K562 (cell line): ENCODE measurements around the gene EIPR1. TPM values are rescaled to one million over a fixed set of nuclear protein-coding genes. Genes with fewer than 3 reads are reported as not detected.

Experiments
- ATAC-seq: fragments of 200-7000 bp; cut with Tn5 transposase; 3 replicates; pipeline ENCODE4 v1.9.1; 2020; ENCODE audit warnings: moderate library complexity
- BruUV-seq: library from RNA; stranded (reverse); fragments of 400-500 nt; replicated peaks from 2 replicates; lab custom pipeline; 2021; lab: Mats Ljungman, UMichigan
- CTCF ChIA-PET: fragments of 300-600 bp; formaldehyde crosslinking; extraction: SDS; loops from one replicate; lab custom pipeline; 2021; ENCODE audit warnings: low intra/inter-chr PET ratio; lab: Yijun Ruan, JAX
- POLR2A ChIA-PET: fragments of 300-600, 350-650 bp; sonication (Branson Sonifier 250); formaldehyde crosslinking; extraction: SDS; loops from one replicate; lab custom pipeline; 2021; ENCODE audit warnings: antibody characterized with exemption, inconsistent platforms; lab: Yijun Ruan, JAX
- DNase-seq, 4 experiments: peaks; one replicate each; pipeline versions ENCODE4 v3.0.0 to v3.0.0-alpha.2; 2011 to 2018; ENCODE audit warnings: low spot score in 3 of 4, mixed read lengths in 3 of 4; ENCODE audit errors: extremely low read depth in 1 of 4
- FAIRE-seq: peaks from 2 replicates; lab custom pipeline; 2011; peaks lifted over from hg19 to GRCh38; lab: Jason Lieb, UNC
- H2AFZ ChIP-seq: 2 replicates; pipeline ENCODE4 v1.6.0; 2011; ENCODE audit warnings: low read depth, low read length, control low read depth, inconsistent platforms
- H3K27ac ChIP-seq: fragments of 200-600 bp; 3 replicates; pipeline ENCODE4 v1.8.0; 2011; ENCODE audit warnings: low read depth, mild to moderate bottlenecking, control low read depth, inconsistent platforms, low read length, moderate library complexity, mixed read lengths; ENCODE audit errors: extremely low read depth
- H3K27me3 ChIP-seq, 2 experiments: fragments of 300-600 bp in 1 of 2; 2 replicates in 1 of 2; 3 replicates in 1 of 2; pipeline versions ENCODE4 v1.6.0 to v1.8.0; 2011; ENCODE audit warnings: inconsistent platforms in 2 of 2, low read length in 2 of 2, mild to moderate bottlenecking in 1 of 2, mixed read lengths in 1 of 2, moderate library complexity in 1 of 2; ENCODE audit not compliant: control insufficient read depth in 2 of 2, insufficient read depth in 2 of 2
- H3K36me3 ChIP-seq: fragments of 300-600 bp; 3 replicates; pipeline ENCODE4 v1.8.0; 2011; ENCODE audit warnings: mild to moderate bottlenecking, low read length, inconsistent platforms; ENCODE audit not compliant: control insufficient read depth, insufficient read depth
- H3K4me1 ChIP-seq, 2 experiments: fragments of 200-600 bp in 1 of 2; replicated peaks in 1 of 2; 2 replicates in 1 of 2; 3 replicates in 1 of 2; pipeline versions ENCODE4 v1.5.1 to v1.8.0; 2011; ENCODE audit warnings: inconsistent platforms in 2 of 2, low read length in 2 of 2, mild to moderate bottlenecking in 1 of 2, mixed read lengths in 1 of 2, moderate library complexity in 1 of 2; ENCODE audit not compliant: control insufficient read depth in 2 of 2, insufficient read depth in 2 of 2
- H3K4me2 ChIP-seq: 2 replicates; pipeline ENCODE4 v1.6.1; 2011; ENCODE audit warnings: low read length, control low read depth, inconsistent platforms, mixed read lengths; ENCODE audit not compliant: insufficient read depth
- H3K4me3 ChIP-seq: fragments of 200-600 bp; sonication (generic), shearing (Covaris generic); 2 replicates; pipeline ENCODE4 v1.5.1; 2016; ENCODE audit warnings: control low read depth, inconsistent platforms
- H3K79me2 ChIP-seq: fragments of 200-600 bp; 3 replicates; pipeline ENCODE4 v1.8.0; 2011; ENCODE audit warnings: low read length, inconsistent platforms; ENCODE audit not compliant: control insufficient read depth, insufficient read depth
- H3K9ac ChIP-seq, 2 experiments: 2 replicates each; pipeline versions ENCODE4 v1.6.0 to v1.6.1; 2011; ENCODE audit warnings: low read depth in 2 of 2, low read length in 2 of 2, control low read depth in 1 of 2, inconsistent platforms in 1 of 2, mild to moderate bottlenecking in 1 of 2, mixed read lengths in 1 of 2; ENCODE audit not compliant: insufficient read depth in 1 of 2
- H3K9me1 ChIP-seq: one replicate; pipeline ENCODE4 v1.6.0; 2011; ENCODE audit warnings: inconsistent platforms, mild to moderate bottlenecking, low read length, moderate library complexity; ENCODE audit not compliant: control insufficient read depth, insufficient read depth
- H3K9me3 ChIP-seq: replicated peaks from 2 replicates; pipeline ENCODE4 v1.5.1; 2011; ENCODE audit warnings: low read depth, low read length, inconsistent platforms; ENCODE audit not compliant: control insufficient read depth, insufficient read depth
- H4K20me1 ChIP-seq: replicated peaks from 2 replicates; pipeline ENCODE4 v1.6.1; 2011; ENCODE audit warnings: low read length, inconsistent platforms, mixed read lengths; ENCODE audit not compliant: control insufficient read depth, insufficient read depth
- CSDE1 ChIP-seq, 2 experiments: fragments of 450-650 bp; IDR thresholded peaks; 2 replicates each; pipeline ENCODE4 v1.6.1; 2016; ENCODE audit warnings: mild to moderate bottlenecking in 1 of 2
- ETV1 ChIP-seq: fragments of 450-650 bp; conservative IDR thresholded peaks from 2 replicates; pipeline ENCODE4 v1.6.1; 2016; ENCODE audit warnings: missing genetic modification characterization, control low read depth, low read depth, missing compliant biosample characterization
- MCM7 ChIP-seq, 2 experiments: fragments of 450-650 bp; IDR thresholded peaks; 2 replicates each; pipeline ENCODE4 v1.6.1; 2016 to 2018
- PPARD ChIP-seq: fragments of 250-450 bp; sonication (Bioruptor Pico); IDR thresholded peaks from 2 replicates; pipeline ENCODE4 v1.8.0; 2022; ENCODE audit warnings: inconsistent platforms, mild to moderate bottlenecking, moderate library complexity
- RB1 ChIP-seq: fragments of 450-650 bp; IDR thresholded peaks from 2 replicates; pipeline ENCODE4 v1.6.1; 2017; ENCODE audit warnings: low read depth, mild to moderate bottlenecking
- RBM22 ChIP-seq: fragments of 200-400 bp; formaldehyde crosslinking; IDR thresholded peaks from 2 replicates; pipeline ENCODE4 v1.6.1; 2018; ENCODE audit warnings: low read length, low read depth; ENCODE audit not compliant: poor library complexity, severe bottlenecking
- RBM34 ChIP-seq: fragments of 200-400 bp; formaldehyde crosslinking; IDR thresholded peaks from 2 replicates; pipeline ENCODE4 v1.6.1; 2018; ENCODE audit warnings: low read length, borderline replicate concordance; ENCODE audit not compliant: insufficient read depth
- RFX1 ChIP-seq: fragments of 450-650 bp; IDR thresholded peaks from 2 replicates; pipeline ENCODE4 v1.6.1; 2016; ENCODE audit warnings: mild to moderate bottlenecking, moderate library complexity
- TRIM24 ChIP-seq, 2 experiments: fragments of 450-650 bp; IDR thresholded peaks; 2 replicates each; pipeline ENCODE4 v1.6.1; 2016
- ZFX ChIP-seq: sonication (generic); formaldehyde crosslinking; IDR thresholded peaks from 2 replicates; pipeline ENCODE4 v1.8.0; 2022; ENCODE audit warnings: mild to moderate bottlenecking, missing genetic modification reagents, moderate library complexity
- ZNF444 ChIP-seq: fragments of 250-450 bp; sonication (Bioruptor Pico); IDR thresholded peaks from 2 replicates; pipeline ENCODE4 v1.4.0; 2020; ENCODE audit warnings: mild to moderate bottlenecking, moderate library complexity
- ZNF589 ChIP-seq: fragments of 200-800 bp; sonication (Bioruptor generic); IDR thresholded peaks from 2 replicates; pipeline ENCODE4 v1.6.1; 2016; ENCODE audit warnings: low read depth, missing genetic modification characterization, missing compliant biosample characterization
- ZNF766 ChIP-seq: fragments of 200-800 bp; sonication (Bioruptor generic); conservative IDR thresholded peaks from 2 replicates; pipeline ENCODE4 v1.6.1; 2016; ENCODE audit warnings: missing genetic modification characterization, missing compliant biosample characterization
- WGBS: fragments of 100-300 bp; shearing (Covaris generic); methylation state at CpG from one replicate; pipeline ENCODE4 v1.1.6; 2016; ENCODE audit warnings: low coverage, mixed read lengths; ENCODE audit not compliant: insufficient coverage; ENCODE audit errors: missing lambda C conversion rate; 5-methylcytosine and 5-hydroxymethylcytosine counted together
- in situ Hi-C: fragments of 300-500 bp; cut with MboI; formaldehyde crosslinking; loops from 4 replicates; pipeline ENCODE4 v1.15.0; 2018; ENCODE audit warnings: inconsistent platforms, mixed read lengths
- intact Hi-C: fragments of 100-400 bp; cut with micrococcal nuclease; formaldehyde crosslinking; loops from 2 replicates; pipeline ENCODE4 v1.14.2; 2022
- polyA plus RNA-seq, 8 experiments: library from polyadenylated mRNA; depleted of rRNA in 4 of 8; stranded (reverse) in 5 of 8; unstranded in 3 of 8; fragments of >200 nt; fragmentation: Nextera tagmentation in 2 of 8; fragmentation: Illumina TruSeq in 1 of 8; extraction: Ambion mirVana in 2 of 8; extraction: Trizol in 1 of 8; gene quantifications; 2 replicates each; pipeline versions ENCODE4 v1.2.1 to v1.2.3, GENCODE V29; 2011 to 2014; ENCODE audit warnings: inconsistent platforms in 1 of 8, missing spikeins in 1 of 8
- total RNA-seq, 7 experiments: library from RNA; depleted of rRNA in 6 of 7; stranded (reverse); fragments of >200 nt in 6 of 7; fragmentation: Illumina TruSeq in 2 of 7; extraction: Trizol in 2 of 7; gene quantifications; 2 replicates each; pipeline versions ENCODE4 v1.2.1 to v1.2.3, GENCODE V29; 2011 to 2021; ENCODE audit warnings: low replicate concordance in 1 of 7
- TF ChIP-seq, protein P1 (sequence below): fragments of 250-450 bp; sonication (Bioruptor Pico); IDR thresholded peaks from 2 replicates; pipeline ENCODE4 v1.6.1; 2021; ENCODE audit warnings: mild to moderate bottlenecking
- TF ChIP-seq, protein P2 (sequence below): fragments of 250-450 bp; sonication (Bioruptor Pico); IDR thresholded peaks from 2 replicates; pipeline ENCODE4 v1.5.0; 2020; ENCODE audit warnings: mild to moderate bottlenecking

Gene EIPR1
- total and polyA plus RNA-seq, 9 of the 15 experiments (the other 6 are each of a cell fraction or from before 2014, with no cell fraction given), result 19.9 to 54.4 (median 35.9) TPM

DNA sequence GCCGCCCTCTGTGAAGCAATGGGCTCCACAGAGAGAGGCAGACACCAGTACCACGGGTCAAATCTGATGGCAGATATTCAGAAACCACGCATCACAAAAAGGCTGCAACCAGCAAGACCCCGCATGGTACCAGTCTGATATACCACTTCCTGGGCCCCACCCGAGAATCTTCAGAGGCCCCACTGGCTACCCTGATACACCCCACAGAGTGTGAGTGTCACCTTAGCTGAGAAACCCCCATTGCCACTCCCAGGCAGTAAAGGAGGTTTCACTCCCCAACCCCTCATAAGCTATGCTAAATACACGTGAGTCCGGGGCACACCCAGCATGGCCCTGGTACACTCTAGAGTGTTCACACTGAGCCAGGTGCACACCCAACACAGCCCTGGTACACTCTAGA is 160.0 kb downstream of the EIPR1 start:
- no peaks in the 10 kb centered on the region for H3K4me1 ChIP-seq
- TF ChIP-seq ZNF766 (CRISPR knock-in tag) (no peak), PPARD (CRISPR knock-in tag) (no peak), CSDE1 (IDR thresholded peaks at IDR 0.05) (no peak), ZFX (CRISPR knock-in tag) (no peak), RFX1 (no peak), TRIM24 (IDR thresholded peaks at IDR 0.05) (no peak), MCM7 (IDR thresholded peaks at IDR 0.05) (no peak), ZNF444 (CRISPR knock-in tag) (no peak), ZNF589 (CRISPR knock-in tag) (no peak), RBM22 (no peak), ETV1 (tag) (no peak), RB1 (no peak), RBM34 (no peak)
- TF ChIP-seq, protein P1, sequence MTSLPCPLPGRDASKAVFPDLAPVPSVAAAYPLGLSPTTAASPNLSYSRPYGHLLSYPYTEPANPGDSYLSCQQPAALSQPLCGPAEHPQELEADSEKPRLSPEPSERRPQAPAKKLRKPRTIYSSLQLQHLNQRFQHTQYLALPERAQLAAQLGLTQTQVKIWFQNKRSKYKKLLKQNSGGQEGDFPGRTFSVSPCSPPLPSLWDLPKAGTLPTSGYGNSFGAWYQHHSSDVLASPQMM (CRISPR knock-in tag), result no peak
- TF ChIP-seq, protein P2, sequence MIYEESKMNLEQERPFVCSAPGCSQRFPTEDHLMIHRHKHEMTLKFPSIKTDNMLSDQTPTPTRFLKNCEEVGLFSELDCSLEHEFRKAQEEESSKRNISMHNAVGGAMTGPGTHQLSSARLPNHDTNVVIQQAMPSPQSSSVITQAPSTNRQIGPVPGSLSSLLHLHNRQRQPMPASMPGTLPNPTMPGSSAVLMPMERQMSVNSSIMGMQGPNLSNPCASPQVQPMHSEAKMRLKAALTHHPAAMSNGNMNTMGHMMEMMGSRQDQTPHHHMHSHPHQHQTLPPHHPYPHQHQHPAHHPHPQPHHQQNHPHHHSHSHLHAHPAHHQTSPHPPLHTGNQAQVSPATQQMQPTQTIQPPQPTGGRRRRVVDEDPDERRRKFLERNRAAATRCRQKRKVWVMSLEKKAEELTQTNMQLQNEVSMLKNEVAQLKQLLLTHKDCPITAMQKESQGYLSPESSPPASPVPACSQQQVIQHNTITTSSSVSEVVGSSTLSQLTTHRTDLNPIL (CRISPR knock-in tag), result no peak
- in situ Hi-C loops (no loop called here), intact Hi-C loops (no loop called here)
- ChIA-PET POLR2A (no interaction called here), CTCF (no interaction called here)
- FAIRE-seq (no peak), DNase-seq (no peak), ATAC-seq (no peak)
- H3K9me3 ChIP-seq, result peaks cover 10% of the 10 kb centered on the region
- no peak overlapping the region for H3K4me3 ChIP-seq
- BruUV-seq, result no TSS peak
- WGBS, result 77% methylated on average over 6 of the region's 7 CpGs
- H2AFZ ChIP-seq, result no peak overlapping the region
- no peak overlapping the region for H3K27ac ChIP-seq
- no peak overlapping the region for H3K4me2 ChIP-seq
- no peaks in the 10 kb centered on the region for H4K20me1 ChIP-seq
- H3K36me3 ChIP-seq, result peaks cover 11% of the 10 kb centered on the region; the same call in 1 of the 3 replicates
- peaks cover 3% of the 10 kb centered on the region; the same call in 1 of the 3 replicates for H3K79me2 ChIP-seq
- no peak overlapping the region for H3K9ac ChIP-seq
- H3K9me1 ChIP-seq, result no peaks in the 10 kb centered on the region
- no peaks in the 10 kb centered on the region; a peak in 1 of 5 replicates for H3K27me3 ChIP-seq
